Erythroblast (primary cell): ENCODE data around the gene DAP.

Experiments used
- DNase-seq, 2 experiments: peaks; one replicate each; lab custom pipeline; 2025; lab: John Stamatoyannopoulos, UW
- GATA1 ChIP-seq: IDR thresholded peaks from 2 replicates; pipeline ENCODE4 v1.6.1; 2011; ENCODE audit warnings: low read depth, mild to moderate bottlenecking, control low read depth, low read length, moderate library complexity
- POLR2A ChIP-seq: IDR thresholded peaks from 2 replicates; pipeline ENCODE4 v1.6.1; 2011; ENCODE audit warnings: mild to moderate bottlenecking, low read length

Gene DAP

DNA sequence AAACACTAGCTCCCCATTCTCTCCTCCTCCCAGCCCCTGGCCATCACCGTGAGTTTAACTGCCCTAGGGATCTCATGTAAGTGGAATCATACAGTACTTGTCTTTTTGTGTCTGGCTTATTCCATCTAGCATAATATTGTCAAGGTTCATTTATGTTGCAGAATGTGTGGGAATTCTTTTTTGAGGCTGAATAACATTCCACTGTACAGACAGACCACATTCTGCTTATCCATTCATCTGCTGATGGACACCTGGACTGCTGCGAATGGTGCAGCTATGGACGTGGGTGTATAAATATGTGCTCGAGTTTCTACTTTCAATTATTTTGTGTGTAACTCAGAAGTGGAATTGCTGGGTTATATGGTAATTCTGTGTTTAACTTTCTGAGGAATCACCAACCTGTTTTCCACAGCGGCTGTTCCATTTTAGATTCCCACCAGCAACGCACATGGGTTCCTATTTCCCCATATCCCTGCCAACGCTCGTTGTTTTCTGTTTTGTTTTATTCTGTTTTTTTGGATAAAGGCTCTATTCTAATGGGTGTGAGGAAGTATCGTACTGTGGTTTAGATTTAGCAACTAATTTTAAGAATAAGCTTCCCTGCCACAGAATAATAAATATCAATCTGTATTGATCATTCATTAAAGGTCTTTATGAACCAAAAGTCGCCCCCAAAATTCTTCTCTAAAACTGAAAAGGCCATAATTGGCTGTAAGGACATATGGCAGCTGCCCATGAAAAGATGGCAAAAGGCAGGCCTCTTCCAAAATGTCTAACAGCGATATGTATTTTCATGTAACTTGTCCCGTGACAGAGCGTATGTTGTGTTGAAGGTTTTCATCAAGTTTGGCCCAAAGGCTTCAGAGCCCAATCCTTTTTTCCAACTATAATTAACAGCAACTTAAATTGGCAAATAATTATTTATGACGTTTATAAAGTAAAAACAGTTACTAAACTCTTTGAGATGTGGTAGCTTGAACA, 70.3 kb downstream of the DAP start:
- TF ChIP-seq GATA1 (no peak), POLR2A (no peak)
- DNase-seq = no peak

DNA sequence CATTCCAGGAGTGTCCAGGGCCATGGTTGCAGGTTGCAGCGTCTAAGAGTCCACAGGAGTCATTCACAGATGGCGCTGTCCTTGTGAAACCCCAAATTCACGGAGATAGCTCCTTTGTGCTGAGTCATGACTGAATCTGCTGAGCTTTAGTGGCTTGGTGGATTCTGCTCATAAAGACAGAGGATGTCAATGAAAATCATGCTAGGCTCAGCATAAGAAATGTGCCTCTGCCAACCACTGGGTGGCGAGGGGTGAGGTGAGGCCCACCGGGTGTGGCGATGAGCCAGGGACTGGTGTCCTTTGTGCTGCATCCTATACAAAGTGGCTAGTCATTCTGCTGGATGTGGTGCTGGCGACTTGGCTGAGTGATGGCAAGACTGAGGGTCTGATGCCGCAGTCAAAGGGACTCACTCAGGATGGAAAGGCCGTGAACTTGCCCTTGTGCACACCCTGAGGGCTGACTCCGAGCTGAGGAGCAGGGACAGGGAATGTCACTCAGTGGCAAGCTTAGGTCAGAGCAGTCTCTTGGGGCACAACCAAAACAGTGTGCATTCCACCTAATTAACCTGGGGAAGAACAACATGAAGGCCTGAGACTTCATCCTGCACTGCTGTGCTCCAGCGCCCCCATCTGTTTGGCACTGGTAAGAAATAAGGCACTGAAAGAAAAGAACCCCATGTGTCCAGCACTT, 71.5 kb downstream of the DAP start:
- peak; percentile 38 to 60 for DNase-seq
- TF ChIP-seq POLR2A = no peak
- TF ChIP-seq GATA1 = no peak

DNA sequence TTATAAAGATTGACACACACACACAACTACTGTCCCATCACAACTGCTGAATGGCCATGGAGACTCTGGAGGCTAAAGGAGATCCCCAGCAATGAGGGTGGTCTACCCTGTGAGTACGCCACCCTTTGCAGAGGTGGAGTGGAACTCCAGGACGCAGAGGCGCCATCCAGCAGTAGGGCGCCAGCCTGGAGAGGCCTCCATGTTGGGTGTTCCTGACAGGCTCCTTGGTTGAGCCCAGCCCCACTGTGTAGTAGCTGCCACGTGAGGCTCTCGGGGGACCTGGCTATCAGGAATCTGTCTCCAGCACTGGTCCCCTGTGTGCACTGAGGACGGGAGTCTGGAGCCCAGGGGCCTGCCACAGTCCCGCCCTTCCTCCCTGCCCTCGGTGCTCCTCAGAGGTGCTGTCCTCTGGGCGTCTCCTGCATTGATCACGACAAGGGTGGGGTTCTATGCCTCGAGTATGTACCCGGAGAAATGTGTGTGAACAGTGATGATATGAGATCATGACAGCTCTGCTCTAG, 72.3 kb downstream of the DAP start:
- TF ChIP-seq POLR2A = no peak
- no peak for TF ChIP-seq GATA1
- DNase-seq = no peak

DNA sequence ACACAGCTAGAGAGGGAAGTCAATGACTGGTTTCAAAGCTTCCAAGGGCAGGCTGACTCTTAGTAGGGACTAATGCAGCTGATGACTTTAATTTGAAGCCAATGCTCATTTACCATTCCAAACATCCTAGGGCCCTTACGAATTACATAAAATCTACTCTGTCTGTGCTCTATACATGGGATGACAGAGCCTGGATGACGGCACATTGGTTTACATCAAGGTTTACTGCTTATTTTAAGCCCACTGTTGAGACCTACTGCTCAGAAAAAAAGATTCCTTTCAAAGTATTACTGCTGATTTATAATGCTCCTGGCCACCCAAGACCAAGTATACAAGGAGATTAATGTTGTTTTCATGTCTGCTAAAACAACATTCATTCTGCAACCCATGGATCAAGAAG, 74.1 kb downstream of the DAP start:
- no peak for DNase-seq
- no peak for TF ChIP-seq POLR2A
- no peak for TF ChIP-seq GATA1

DNA sequence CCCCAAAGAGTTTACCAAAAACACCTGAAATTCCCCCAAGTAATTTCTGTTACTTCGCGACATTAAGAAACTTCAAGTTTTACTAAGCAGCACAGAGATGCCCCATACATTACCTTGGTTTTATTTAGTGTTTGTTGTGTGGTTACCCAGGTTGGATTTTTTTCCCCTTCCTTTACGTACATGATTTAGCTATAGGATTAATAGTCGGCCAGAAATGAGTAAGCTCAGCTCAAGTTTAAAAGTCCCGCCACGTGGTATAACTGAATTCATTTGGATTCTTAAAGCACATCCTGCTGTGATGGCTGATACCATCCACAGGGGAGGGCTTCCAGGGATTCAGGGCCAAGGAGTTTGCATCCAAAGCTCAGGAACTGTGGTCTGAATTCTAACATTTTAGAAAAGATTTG, 75.9 kb downstream of the DAP start:
- no peak for TF ChIP-seq GATA1
- no peak for TF ChIP-seq POLR2A
- no peak for DNase-seq

DNA sequence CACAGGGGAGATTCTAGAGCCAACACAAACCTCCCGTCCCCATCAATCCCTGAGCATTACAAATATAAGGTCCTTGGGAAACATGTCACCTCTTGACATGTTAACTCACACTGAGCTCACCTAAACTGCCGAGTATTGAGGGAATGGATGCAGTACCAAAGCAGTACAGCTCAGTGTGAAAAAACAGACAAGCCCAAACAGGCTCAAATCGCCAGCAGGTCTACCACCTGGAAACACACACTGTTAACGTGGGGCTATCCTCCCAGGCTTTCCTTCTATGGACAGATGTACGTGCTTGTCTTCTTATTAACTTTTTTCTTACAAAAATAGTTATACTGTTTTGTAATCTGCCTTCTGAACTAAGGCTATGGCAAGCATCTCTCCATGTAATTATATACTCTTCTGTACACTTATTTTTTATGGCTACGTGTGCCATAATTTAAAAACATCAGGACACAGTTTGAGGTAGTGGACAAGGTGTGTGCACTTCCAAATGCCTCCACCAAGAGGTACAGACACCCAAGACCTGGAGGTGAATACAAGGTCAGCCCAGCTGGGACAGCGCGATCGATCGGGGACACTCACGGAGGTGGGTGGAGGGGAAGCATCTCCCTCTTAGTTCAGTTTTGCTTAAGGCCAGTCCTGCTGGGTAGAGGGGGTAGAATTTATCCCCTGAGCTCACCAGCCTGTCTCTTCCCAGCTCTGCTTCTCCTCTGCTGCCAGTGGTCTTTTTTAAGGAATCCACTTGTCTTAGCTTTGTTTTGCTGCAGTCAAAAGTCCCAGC, 76.5 kb downstream of the DAP start:
- no peak for TF ChIP-seq POLR2A
- TF ChIP-seq GATA1 = no peak

DNA sequence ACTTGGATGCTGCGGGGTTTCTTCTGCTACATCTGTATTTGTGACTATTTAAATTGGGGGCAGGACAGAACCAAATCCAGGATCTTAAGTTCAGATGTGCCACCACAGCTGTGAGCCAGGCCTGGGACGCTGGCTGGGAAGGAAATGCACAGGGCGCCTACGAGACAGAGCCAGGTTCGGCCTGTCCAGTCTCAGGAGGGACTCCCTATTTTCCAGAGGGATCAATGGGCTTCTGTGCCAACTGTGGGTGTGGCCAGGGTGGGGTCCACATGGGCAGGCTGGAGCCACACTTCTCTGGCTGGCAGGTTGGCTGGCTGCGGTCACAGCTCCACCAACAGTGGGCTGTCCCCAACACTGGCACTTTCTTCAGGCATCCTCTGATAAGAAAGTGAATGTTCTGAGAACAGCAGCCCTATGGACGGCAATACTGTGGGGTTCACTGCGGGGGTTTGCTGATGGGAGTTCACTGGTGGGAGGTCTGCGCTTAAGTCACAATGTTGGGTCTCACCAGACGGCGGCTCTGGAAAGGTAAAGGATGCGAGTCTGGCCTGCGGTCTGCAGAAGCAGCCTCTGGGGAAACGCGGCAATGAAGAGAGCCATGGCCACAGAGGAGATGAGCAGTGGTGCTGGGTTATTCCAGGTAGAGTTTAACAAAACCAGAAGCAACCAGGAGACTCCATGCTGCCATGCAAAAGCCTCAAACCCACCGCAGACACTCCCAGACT, 78.1 kb downstream of the DAP start:
- DNase-seq = no peak
- TF ChIP-seq GATA1 = no peak

More for the DNA sequence above, 76.5 kb downstream of the DAP start:
- no peak for DNase-seq

DNA sequence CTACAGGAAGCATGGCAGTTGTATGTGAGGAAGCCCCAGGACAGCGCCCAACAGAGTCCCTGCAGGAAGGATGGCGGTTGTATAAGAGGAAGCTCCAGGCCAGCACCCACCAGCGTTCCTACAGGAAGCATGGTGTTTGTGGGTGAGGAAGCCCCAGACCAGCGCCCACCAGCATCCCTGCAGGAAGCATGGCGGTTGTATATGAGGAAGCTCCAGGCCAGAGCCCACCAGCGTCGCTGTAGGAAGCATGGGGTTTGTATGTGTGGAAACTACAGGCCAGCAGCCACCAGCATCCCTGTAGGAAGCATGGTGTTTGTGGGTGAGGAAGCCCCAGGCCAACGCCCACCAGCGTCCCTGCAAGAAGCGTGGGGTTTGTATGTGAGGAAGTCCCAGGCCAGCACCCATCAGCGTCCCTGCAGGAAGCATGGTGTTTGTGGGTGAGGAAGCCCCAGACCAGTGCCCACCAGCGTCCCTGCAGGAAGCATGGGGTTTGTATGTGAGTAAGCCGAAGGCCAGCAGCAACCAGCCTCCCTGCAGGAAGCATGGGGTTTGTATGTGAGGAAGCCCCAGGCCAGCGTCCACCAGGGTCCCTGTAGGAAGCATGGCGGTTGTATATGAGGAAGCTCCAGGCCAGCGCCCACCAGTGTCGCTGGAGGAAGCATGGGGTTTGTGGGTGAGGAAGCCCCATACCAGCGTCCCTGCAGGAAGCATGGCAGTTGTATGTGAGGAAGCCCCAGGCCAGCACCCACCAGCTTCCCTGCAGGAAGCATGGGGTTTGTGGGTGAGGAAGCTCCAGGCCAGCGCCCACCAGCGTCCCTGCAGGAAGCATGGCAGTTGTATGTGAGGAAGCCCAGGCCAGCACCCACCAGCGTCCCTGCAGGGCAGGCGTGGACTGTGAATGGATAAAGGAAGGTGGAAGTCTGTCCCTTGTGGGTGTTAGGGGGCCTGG, 79.0 kb downstream of the DAP start:
- TF ChIP-seq POLR2A = no peak
- TF ChIP-seq GATA1 = no peak
- no peak for DNase-seq

DNA sequence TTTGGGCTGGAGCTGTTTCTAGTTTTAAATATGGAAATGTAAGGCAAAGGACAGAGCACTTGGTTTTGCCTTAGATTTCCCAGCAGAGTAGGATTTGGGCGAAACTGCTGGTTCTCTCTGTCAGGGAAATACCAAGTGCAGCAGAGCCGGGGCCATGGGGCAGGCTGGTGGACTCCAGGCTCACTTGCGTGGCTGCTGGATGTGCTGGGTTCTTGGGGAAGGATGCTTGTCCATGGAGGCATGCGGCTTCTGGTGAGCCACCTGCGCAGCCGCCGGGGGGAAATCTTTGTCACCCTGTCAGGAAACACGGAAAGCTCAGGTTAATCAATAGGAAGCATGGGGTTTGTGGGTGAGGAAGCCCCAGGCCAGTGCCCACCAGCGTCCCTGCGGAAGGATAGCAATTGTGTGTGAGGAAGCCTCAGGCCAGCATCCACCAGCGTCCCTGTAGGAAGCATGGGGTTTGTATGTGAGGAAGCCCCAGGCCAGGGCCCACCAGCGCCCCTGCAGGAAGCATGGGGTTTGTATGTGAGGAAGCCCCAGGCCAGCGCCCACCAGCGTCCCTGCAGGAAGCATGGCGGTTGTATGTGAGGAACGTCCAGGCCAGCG, 80.1 kb downstream of the DAP start:
- TF ChIP-seq GATA1 (no peak), POLR2A (no peak)
- DNase-seq = no peak

DNA sequence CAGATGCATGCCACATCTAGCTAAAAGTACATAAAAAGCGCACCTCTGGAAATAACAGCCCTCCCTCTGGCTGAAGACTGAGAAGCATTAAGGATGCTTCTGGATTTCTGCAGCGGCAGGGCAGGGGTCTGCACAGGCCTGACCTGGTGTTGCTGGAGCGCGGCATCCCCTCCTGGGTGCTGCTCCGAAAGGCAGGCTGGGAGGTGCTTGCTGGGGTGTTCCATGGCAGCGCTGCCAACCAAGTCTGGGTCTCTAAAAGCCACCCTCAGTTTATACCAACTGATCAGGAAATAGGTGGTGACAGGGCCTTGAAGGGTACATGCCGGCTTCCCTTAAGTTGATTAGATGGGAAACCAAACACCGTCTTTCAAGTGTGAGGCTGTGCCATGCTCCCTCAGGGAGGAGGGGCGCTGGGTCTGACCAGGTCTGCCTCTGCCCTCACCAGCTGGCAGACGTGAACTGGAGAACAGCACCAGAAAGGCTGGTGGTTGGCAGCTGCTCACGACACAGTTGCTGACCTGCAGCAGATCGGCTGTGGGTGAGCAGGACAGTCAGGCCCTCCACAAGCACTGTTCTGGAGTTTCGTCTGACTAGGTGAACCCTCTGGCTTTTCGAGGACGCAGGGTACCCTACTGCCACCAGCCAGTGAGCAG, 81.6 kb downstream of the DAP start:
- TF ChIP-seq GATA1 (no peak), POLR2A (no peak)
- no peak for DNase-seq

DNA sequence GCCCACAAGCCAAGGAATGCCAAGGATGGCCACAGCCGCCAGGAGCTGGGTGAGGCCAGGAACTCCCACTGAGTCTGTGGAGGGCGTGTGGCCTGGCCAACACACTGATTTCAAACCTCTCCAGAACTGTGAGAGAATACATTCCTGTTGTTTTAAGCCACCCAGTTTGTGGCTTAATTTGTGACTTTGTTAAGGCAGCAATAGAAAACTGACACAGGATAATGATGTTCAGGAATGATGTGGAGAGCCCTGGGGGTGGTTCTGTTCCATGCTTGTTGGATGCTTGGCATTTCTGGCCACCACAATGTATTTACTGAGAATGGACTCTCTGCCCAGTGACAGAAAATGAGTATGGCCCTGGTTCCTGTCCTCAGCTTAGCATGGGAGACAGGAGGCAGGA, 82.8 kb downstream of the DAP start:
- DNase-seq = no peak
- TF ChIP-seq POLR2A = no peak
- TF ChIP-seq GATA1 = no peak

DNA sequence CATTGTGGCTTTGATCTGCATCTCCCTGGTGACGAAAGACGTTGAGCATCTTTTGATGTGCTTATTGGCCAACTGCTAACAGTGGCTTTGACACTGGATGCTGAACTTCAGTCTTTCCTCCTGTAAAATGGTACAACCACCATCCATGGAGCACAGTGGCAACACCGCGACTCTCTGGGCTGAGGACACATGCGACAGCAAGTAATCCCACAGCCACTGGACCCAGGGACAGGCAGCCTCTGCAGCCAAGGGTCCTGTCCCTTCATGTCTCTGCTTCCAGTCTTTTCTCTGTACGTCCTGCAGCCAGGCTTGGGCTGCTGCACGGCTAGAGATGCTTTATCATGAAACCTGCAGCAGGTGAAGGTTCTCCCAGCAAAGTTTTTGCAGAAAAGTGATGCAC, 83.5 kb downstream of the DAP start:
- TF ChIP-seq GATA1 (no peak), POLR2A (no peak)
- no peak for DNase-seq
